CD4-positive, alpha-beta T cell treated with Interleukin-4 for 1 hour (primary cell): ENCODE results near the gene SLC8B1.
A peak's percentile ranks its signal among the peaks of the same experiment; 100 is the strongest.
"Not testable (repeated sequence)": the region's sequence is repeated elsewhere in the genome, so short reads cannot be mapped to it uniquely, and the experiment has no call there.

Experiments used
- DNase-seq, 2 donors: peaks; one replicate each; pipeline ENCODE4 v3.0.0-alpha.2; 2020 to 2022

Gene SLC8B1

DNA sequence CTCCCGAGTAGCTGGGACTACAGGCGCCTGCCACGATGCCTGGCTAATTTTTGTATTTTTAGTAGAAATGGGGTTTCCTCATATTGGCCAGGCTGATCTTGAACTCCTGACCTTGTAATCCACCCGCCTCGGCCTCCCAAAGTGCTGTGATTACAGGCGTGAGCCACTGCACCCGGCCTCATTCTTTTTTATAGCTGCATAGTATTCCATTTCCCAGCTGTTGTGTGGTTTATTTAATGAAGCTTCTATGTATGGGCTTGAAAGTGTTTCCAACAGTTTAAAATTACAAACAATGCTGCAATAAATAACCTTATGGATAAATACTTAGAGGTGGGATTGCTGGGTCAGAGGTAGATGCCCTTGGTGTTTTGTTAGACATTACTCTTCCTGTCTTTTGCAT lies 19.3 kb upstream of the SLC8B1 start:
- DNase-seq, result not testable (repeated sequence)

- no peak for DNase-seq
Observed at GRCh38 chr12:113351089-113351488, 16.2 kb upstream of the SLC8B1 start.

DNA sequence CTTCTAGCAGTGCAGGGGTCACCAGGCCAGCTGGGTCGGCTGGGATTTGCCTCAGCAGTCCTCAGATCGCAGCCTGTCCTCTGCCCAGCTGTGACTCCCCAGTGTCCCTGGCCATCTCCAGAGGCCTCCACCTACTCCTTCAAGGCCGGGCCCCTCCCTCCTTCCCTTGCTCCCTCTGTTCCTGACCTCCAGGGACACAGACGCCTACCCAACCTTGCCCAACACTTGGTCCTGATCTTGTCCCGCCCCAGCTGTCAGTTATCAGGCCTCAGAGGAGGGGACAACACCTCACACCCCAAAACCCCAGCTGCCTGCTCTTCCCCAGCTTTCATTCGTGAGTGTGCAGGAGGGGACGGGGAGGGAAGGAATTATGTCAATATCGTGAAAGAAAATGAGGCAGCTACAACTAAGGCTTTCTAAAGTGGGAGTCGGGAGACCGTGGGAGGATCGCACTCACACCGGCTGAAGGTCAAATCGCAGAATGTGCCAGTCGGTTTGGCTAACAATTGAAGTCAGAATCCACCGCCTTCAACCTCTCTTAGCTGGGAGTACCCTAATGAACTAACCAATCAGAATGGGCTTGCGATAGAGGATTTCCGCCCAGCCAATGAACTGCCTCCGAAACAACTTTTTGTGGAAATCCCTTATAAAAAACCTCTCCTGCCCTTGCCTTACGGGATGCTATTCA lies 14.1 kb upstream of the SLC8B1 start:
- no peak for DNase-seq

GRCh38 chr12:113347892-113348291 lies 13.0 kb upstream of the SLC8B1 start:
- no peak for DNase-seq

- no peak for DNase-seq
Observed at GRCh38 chr12:113347107-113347506, 12.2 kb upstream of the SLC8B1 start.

DNA sequence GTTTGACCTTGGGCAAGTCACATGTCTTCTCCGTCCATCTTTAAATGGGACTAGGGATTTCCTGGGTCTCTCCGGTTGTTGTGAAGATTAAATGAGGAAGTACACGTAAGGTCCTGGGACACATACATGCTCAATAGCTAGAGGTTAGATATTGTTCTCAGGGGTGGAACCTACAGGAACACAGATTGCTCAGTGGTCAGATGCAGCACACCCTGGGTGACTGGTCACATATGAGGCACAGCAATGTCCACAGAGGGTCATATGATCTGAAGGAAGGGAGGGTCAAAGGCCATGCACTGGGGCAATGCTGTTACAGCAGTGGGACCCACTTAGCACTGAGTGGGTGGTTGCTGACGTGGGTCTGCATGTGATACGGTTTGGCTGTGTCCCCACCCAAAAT lies 11.4 kb upstream of the SLC8B1 start:
- no peak for DNase-seq

GRCh38 chr12:113345318-113345717 lies 10.4 kb upstream of the SLC8B1 start:
- DNase-seq, result no peak

GRCh38 chr12:113341535-113341934 lies 6.6 kb upstream of the SLC8B1 start:
- DNase-seq, result no peak

DNA sequence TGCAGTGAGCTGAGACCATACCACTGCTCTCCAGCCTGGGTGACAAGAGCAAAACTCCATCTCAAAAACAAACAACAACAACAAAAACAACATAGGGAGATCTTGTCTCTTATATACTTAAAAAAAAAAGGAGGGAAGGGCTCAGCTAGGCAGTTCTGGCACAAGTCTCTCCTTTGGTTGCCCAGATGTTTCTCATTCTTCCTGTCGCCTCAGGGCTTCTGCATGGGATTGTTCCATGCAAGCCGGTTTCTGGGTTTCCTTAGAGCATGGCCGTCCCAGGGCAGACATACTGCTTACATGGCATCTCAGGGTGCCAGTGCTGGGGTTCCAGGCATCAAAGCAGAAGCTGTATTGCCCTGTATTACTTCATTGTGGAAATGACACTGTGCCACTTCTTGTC lies 5.2 kb upstream of the SLC8B1 start:
- no peak for DNase-seq

GRCh38 chr12:113339540-113339939 lies 4.6 kb upstream of the SLC8B1 start:
- DNase-seq, result no peak

DNA sequence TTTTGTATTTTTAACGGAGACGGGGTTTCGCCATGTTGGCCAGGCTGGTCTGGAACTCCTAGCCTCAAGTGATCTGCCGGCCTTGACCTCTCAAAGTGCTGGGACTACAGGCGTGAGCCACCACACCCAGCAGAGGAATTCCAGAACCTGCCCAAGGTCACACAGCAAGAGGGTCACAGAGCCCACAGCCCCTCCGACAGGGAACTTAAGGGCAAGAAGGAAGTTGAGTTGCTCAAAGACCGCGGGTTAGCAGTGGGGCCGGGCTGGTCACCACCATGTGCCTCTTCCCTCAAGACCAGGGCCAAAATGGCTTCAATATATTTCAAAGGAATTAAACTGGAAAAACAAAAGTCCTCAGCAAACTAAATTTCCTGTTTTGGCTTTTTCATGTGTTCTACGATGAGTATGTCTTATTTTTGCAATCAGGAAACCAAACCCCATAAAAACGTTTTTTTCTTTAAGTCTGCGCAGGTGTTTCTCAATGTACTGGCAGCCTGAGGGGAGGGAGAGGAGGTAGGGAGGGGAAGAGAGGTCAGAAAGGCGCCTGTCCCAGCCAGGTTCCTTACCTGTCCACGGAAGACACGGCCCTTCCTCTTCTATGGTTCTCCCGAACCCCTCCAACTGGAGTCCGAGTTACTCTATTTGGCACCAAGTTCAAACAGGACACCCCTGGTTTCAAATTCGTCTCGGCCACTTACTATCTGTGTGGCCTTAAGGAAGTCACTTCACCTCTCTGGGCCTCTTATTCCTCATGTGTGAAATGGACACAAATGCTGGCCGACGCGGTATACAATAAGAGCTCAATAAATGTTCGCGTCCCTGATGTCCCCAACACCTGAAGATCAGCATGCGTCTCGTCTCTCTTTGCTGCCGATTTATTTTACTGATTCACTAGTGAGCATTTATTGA lies 778 bp downstream of the SLC8B1 start:
- peak; percentile 19 to 29 for DNase-seq

DNA sequence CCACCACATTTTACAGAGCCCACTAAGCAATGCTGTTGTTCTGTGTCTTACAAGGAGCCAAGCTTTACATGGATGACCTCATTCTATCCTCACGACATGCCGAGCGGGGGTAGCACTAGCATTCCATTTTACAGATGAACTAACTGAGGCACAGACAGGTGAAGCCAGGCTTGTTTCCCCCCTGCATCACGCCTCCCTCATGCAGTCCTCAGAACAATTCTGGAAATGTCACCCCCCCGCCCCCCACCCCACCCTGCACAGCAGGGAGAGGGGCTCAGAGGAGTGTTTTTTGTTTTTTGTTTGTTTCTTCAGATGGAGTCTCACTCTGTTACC lies 1.5 kb downstream of the SLC8B1 start:
- DNase-seq, result no peak

GRCh38 chr12:113332688-113333417 lies 2.1 kb downstream of the SLC8B1 start:
- DNase-seq, result no peak

GRCh38 chr12:113330505-113330904 lies 4.4 kb downstream of the SLC8B1 start:
- DNase-seq, result no peak

GRCh38 chr12:113329791-113330417 lies 5.0 kb downstream of the SLC8B1 start:
- no peak for DNase-seq

DNA sequence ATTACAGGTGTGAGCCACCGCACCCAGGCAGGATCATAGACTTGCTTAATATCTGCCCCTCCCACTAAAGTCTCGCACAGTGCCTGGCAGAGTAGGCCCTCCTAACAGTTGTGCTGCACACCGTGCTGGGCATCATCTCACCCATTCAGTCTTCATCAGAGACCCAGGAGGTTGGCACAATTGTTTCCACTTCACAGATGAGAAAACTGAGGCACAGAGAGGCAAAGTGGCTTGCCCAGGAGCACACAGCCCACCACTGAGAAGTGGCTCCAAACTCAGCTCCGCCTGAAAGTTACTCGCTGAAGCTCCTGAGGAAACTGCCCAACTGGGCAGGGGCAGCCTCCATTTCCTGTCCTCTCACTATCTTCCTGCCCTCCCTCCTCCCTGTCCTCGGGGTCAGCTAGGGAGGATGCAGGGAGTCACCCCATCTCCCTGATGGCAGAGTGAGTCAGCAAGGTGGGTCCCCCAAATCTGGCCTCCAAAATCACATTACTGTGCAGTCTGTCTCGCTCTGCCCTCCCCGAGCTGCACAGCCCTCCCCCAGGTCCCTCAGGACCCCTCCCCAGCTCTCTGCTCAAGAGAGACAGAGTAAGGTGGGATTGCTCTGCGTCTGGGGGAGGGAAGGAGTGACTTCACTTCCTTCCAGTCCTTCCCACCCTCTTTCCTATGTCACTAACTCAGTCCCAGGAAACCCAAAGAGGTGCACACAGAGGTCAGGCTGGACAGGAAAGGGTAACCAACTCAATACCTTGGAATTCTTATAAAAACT lies 5.7 kb downstream of the SLC8B1 start:
- DNase-seq, result no peak

GRCh38 chr12:113328368-113328889 lies 6.5 kb downstream of the SLC8B1 start:
- DNase-seq, result no peak

GRCh38 chr12:113326775-113327395 lies 8.0 kb downstream of the SLC8B1 start:
- no peak for DNase-seq

GRCh38 chr12:113325916-113326315 lies 9.0 kb downstream of the SLC8B1 start:
- DNase-seq, result no peak

DNA sequence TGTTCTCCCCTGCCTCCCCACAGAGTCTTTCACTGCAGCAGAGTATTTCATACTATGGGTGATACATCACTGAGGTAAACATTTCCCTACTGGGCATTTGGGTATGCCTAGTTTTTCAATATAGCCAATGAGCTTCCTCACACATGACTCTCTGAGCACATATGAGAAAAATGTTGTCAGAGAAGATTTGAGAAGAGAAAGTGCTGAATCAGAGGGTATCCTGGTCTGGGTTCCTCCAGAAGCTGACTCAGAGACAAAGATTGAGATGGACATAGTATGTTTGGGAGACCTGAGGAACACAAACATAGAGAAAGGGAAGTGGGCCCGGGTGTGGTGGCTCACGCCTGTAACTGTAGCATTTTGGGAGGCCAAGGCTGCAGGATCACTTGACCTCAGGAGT lies 12.6 kb downstream of the SLC8B1 start:
- peak in 1 of 2 donors; percentile 28 for DNase-seq

DNA sequence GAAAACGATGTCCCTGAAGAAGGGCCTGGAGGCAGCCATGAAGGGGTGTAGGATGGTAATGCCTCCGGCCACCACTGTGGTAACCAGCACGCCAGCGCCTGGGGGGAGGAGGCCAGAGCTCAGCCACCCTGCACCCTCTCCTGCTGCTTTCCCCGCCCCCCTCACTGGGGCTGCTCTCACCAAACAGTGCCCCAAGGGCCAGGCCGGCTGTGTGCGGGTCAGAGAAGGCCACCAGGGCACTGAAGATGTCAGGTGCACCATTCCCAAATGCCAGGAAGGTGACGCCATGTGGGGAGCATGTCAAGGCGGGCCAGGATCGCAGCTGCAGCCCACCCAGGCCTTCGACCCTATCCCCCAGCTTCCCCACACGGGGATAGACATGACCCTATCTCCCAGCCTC lies 14.5 kb downstream of the SLC8B1 start:
- no peak for DNase-seq
